ENCODE measurements around the gene MPG. TPM values are rescaled to one million over a fixed set of nuclear protein-coding genes. Genes with fewer than 3 reads are reported as not detected.

MPG gene
- total RNA-seq, 1 experiment from 2014 or later, result 32.6 TPM

DNA sequence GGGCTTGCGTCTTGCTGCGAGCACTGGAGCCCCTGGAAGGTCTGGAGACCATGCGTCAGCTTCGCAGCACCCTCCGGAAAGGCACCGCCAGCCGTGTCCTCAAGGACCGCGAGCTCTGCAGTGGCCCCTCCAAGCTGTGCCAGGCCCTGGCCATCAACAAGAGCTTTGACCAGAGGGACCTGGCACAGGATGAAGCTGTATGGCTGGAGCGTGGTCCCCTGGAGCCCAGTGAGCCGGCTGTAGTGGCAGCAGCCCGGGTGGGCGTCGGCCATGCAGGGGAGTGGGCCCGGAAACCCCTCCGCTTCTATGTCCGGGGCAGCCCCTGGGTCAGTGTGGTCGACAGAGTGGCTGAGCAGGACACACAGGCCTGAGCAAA is 7.4 kb downstream of the MPG start:
- Histone ChIP-seq H2AFZ (ENCODE audit: low read depth, low read length, poor library complexity, severe bottlenecking) (no peak overlapping the region), H4K20me1 (ENCODE audit: insufficient read depth) (no peaks in the 10 kb centered on the region), H3K36me3 (ENCODE audit: control insufficient read depth in 1 of 2, insufficient read depth in 2 of 2, low read length in 2 of 2) (no peaks in the 10 kb centered on the region), H3K4me2 (ENCODE audit: low read length) (no peak overlapping the region), H3K27me3 (ENCODE audit: insufficient read depth, low read length) (no peaks in the 10 kb centered on the region), H3K4me3 (replicated peaks in 1 of 2; ENCODE audit: low read depth in 1 of 2, low read length in 2 of 2) (no peak overlapping the region), H3K27ac (ENCODE audit: low read depth, low read length) (no peak overlapping the region), H3K79me2 (ENCODE audit: insufficient read depth, low read length) (no peaks in the 10 kb centered on the region), H3K4me1 (ENCODE audit: control insufficient read depth in 1 of 2, insufficient read depth in 2 of 2, low read length in 2 of 2) (no peaks in the 10 kb centered on the region), H3K9me3 (ENCODE audit: control insufficient read depth in 1 of 2, insufficient read depth in 1 of 2, low read depth in 1 of 2, low read length in 2 of 2) (no peaks in the 10 kb centered on the region), H3K9me2 (ENCODE audit: insufficient read depth) (no peaks in the 10 kb centered on the region), H3K9ac (ENCODE audit: low read length) (no peak overlapping the region)
- CTCF ChIA-PET, result interaction anchor here (1.9 kb wide), 1 partner anchor 12 kb away, joined by 5 read pairs; no protein-coding TSS in a partner anchor
- intact Hi-C loops (cut with micrococcal nuclease), result no loop called here
- RAD21 ChIA-PET (ENCODE audit: low non-redundant PET in 1 of 2, low total read pairs in 2 of 2, uncharacterized antibody in 2 of 2, unreplicated experiment in 2 of 2), result no interaction called here
- POLR2A ChIA-PET, result no interaction called here
- TF ChIP-seq ELF1 (IDR thresholded peaks at IDR 0.05; ENCODE audit: borderline replicate concordance, low read depth) (no peak), ZFX (IDR thresholded peaks at IDR 0.05) (no peak), POLR2AphosphoS5 (IDR thresholded peaks at IDR 0.05; ENCODE audit: low read depth, low read length) (no peak), YY1 (IDR thresholded peaks at IDR 0.05; ENCODE audit: extremely low read depth, insufficient replicate concordance, low read depth, low read length) (no peak), POLR2A (IDR thresholded peaks at IDR 0.05; ENCODE audit: borderline replicate concordance, extremely low read depth, insufficient read depth, insufficient read length) (no peak)
- TF ChIP-seq, protein P1, sequence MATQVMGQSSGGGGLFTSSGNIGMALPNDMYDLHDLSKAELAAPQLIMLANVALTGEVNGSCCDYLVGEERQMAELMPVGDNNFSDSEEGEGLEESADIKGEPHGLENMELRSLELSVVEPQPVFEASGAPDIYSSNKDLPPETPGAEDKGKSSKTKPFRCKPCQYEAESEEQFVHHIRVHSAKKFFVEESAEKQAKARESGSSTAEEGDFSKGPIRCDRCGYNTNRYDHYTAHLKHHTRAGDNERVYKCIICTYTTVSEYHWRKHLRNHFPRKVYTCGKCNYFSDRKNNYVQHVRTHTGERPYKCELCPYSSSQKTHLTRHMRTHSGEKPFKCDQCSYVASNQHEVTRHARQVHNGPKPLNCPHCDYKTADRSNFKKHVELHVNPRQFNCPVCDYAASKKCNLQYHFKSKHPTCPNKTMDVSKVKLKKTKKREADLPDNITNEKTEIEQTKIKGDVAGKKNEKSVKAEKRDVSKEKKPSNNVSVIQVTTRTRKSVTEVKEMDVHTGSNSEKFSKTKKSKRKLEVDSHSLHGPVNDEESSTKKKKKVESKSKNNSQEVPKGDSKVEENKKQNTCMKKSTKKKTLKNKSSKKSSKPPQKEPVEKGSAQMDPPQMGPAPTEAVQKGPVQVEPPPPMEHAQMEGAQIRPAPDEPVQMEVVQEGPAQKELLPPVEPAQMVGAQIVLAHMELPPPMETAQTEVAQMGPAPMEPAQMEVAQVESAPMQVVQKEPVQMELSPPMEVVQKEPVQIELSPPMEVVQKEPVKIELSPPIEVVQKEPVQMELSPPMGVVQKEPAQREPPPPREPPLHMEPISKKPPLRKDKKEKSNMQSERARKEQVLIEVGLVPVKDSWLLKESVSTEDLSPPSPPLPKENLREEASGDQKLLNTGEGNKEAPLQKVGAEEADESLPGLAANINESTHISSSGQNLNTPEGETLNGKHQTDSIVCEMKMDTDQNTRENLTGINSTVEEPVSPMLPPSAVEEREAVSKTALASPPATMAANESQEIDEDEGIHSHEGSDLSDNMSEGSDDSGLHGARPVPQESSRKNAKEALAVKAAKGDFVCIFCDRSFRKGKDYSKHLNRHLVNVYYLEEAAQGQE (IDR thresholded peaks at IDR 0.05; ENCODE audit: low read depth), result no peak
- TF ChIP-seq, protein P2, sequence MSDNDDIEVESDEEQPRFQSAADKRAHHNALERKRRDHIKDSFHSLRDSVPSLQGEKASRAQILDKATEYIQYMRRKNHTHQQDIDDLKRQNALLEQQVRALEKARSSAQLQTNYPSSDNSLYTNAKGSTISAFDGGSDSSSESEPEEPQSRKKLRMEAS (IDR thresholded peaks at IDR 0.05), result no peak
- ATAC-seq, result no peak
- no TSS peak for BruUV-seq (replicated peaks)
- no peak for DNase-seq (ENCODE audit: low read depth, low spot score)
